Ovary (tissue), 3 donors: ENCODE data around the gene TRPV3.

ENCODE experiments used
- EP300 ChIP-seq: sonication (generic); formaldehyde crosslinking; IDR thresholded peaks from one replicate; pipeline ENCODE4 v1.6.1; 2017; ENCODE audit warnings: antibody characterized with exemption
- POLR2A ChIP-seq: fragments of 450-650 bp; IDR thresholded peaks from one replicate; pipeline ENCODE4 v1.6.1; 2017; ENCODE audit warnings: antibody characterized with exemption, mild to moderate bottlenecking, moderate library complexity
- TF ChIP-seq, protein P1 (sequence below), 3 donors: fragments of 450-650 bp in 2 of 3; fragments of 200-600 bp in 1 of 3; IDR thresholded peaks; one replicate each; pipeline versions ENCODE4 v1.5.1 to v1.8.0; 2016 to 2022; ENCODE audit warnings: antibody characterized with exemption in 3 of 3, mild to moderate bottlenecking in 1 of 3
- donor health status: DM: no; HTN: no; CAD: no.

DNA sequence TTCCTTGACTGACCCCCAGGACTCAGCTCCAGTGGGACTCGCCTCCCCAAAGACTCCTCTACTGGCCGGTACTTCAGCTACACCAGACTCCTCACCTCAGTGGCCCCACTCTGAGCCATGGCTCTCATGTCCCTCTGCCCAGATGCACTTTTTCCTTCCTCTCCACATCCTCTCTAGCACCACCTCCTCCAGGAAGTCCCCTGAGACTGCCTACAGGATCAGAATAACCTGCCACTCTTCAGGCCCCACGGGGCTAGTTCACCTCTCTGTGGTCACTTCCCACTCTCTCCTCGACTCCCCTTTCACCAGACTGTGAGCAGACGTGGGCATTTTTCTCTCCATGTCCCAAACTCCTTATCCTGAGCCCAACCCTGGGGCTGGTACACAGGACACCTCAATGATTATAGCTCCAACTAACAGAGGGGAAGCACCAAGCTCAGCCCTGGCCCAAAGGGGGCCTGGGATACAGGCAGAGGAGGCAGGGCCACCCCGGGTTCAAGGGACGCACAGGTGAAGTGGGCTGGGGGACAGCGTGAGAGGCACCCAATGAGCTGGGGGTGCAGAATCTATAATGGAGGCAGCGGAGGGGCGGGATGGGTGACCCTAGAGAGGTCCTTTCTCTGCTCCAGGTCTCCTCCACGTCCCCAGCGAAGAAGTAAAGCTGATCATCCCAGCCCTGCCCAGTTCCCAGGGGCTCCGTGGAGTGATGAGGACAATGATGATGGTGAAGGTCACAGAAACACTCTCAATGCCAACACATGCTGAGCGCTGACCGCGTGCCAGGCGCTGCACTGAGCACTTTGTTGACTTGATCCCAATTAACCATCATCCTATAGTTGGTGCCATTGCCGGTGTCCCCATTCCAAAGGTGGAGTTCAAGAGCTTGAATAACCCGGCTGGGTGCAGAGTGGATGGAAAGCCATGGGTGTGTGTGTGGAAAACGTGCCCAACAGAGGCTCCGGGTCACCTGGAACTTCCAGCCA is 3.9 kb downstream of the TRPV3 start:
- no peak for TF ChIP-seq POLR2A
- TF ChIP-seq, protein P1, sequence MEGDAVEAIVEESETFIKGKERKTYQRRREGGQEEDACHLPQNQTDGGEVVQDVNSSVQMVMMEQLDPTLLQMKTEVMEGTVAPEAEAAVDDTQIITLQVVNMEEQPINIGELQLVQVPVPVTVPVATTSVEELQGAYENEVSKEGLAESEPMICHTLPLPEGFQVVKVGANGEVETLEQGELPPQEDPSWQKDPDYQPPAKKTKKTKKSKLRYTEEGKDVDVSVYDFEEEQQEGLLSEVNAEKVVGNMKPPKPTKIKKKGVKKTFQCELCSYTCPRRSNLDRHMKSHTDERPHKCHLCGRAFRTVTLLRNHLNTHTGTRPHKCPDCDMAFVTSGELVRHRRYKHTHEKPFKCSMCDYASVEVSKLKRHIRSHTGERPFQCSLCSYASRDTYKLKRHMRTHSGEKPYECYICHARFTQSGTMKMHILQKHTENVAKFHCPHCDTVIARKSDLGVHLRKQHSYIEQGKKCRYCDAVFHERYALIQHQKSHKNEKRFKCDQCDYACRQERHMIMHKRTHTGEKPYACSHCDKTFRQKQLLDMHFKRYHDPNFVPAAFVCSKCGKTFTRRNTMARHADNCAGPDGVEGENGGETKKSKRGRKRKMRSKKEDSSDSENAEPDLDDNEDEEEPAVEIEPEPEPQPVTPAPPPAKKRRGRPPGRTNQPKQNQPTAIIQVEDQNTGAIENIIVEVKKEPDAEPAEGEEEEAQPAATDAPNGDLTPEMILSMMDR (IDR thresholded peaks at IDR 0.05), result no peak
- TF ChIP-seq EP300, result no peak
